ENCODE results near the gene GRIP1. TPM values are rescaled to one million over a fixed set of nuclear protein-coding genes. Genes with fewer than 3 reads are reported as not detected.

Gene GRIP1
- total RNA-seq, 4 donors from 2014 or later: 14.3 to 319 (median 20.6) TPM

GRCh38 chr12:66693901-66694513 lies 15.1 kb upstream of the GRIP1 start:
- Histone ChIP-seq H3K9me3 (no peaks in the 10 kb centered on the region), H3K36me3 (no peaks in the 10 kb centered on the region), H3K27ac (no peak overlapping the region), H3K4me1 (no peaks in the 10 kb centered on the region), H3K4me3 (no peak overlapping the region), H3K27me3 (no peaks in the 10 kb centered on the region)
- 0% methylated on average over 1 of the region's 1 CpG for WGBS
- no peak for DNase-seq (ENCODE audit: low spot score in 2 of 2)
- TF ChIP-seq POLR2AphosphoS5 (IDR thresholded peaks at IDR 0.05): no peak
- TF ChIP-seq POLR2A (IDR thresholded peaks at IDR 0.05): no peak
- TF ChIP-seq, protein P1, sequence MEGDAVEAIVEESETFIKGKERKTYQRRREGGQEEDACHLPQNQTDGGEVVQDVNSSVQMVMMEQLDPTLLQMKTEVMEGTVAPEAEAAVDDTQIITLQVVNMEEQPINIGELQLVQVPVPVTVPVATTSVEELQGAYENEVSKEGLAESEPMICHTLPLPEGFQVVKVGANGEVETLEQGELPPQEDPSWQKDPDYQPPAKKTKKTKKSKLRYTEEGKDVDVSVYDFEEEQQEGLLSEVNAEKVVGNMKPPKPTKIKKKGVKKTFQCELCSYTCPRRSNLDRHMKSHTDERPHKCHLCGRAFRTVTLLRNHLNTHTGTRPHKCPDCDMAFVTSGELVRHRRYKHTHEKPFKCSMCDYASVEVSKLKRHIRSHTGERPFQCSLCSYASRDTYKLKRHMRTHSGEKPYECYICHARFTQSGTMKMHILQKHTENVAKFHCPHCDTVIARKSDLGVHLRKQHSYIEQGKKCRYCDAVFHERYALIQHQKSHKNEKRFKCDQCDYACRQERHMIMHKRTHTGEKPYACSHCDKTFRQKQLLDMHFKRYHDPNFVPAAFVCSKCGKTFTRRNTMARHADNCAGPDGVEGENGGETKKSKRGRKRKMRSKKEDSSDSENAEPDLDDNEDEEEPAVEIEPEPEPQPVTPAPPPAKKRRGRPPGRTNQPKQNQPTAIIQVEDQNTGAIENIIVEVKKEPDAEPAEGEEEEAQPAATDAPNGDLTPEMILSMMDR (IDR thresholded peaks at IDR 0.05): peak; percentile 23 to 37
- TF ChIP-seq EP300 (IDR thresholded peaks at IDR 0.05): no peak

GRCh38 chr12:66692986-66693385 lies 14.1 kb upstream of the GRIP1 start:
- H3K27ac ChIP-seq: no peak overlapping the region
- no peaks in the 10 kb centered on the region for H3K4me1 ChIP-seq
- no peak overlapping the region for H3K4me3 ChIP-seq
- H3K27me3 ChIP-seq: no peaks in the 10 kb centered on the region
- H3K9me3 ChIP-seq: no peaks in the 10 kb centered on the region
- 81% methylated on average over 4 of the region's 4 CpGs for WGBS
- no peaks in the 10 kb centered on the region for H3K36me3 ChIP-seq
- TF ChIP-seq POLR2A (IDR thresholded peaks at IDR 0.05) (no peak), POLR2AphosphoS5 (IDR thresholded peaks at IDR 0.05) (no peak), EP300 (IDR thresholded peaks at IDR 0.05) (no peak)
- TF ChIP-seq, protein P1 (IDR thresholded peaks at IDR 0.05): no peak
- no peak for DNase-seq (ENCODE audit: low spot score in 2 of 2)

DNA sequence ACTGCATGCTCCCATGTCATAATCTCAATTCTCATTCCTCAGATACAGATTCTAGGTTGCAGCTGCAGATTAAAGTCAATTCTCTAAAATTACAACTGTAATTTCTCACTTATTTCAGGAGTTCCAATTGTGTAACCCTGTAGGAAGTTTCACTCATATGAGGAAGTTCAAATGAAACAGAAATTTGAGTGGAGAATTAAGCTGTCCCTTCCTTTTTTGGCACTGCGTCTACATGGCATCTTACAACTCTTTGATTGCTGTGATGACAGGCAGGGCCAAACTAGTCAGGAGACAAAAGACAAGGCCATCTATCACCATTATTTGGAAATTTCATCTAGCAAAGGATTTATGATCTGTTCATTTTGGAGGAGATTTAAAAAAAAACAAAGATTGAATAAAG lies 13.3 kb upstream of the GRIP1 start:
- WGBS: 69% methylated on average over 1 of the region's 1 CpG
- Histone ChIP-seq H3K4me1 (no peaks in the 10 kb centered on the region), H3K4me3 (no peak overlapping the region), H3K36me3 (no peaks in the 10 kb centered on the region), H3K27me3 (no peaks in the 10 kb centered on the region), H3K9me3 (no peaks in the 10 kb centered on the region), H3K27ac (no peak overlapping the region)
- TF ChIP-seq POLR2AphosphoS5 (IDR thresholded peaks at IDR 0.05) (no peak), EP300 (IDR thresholded peaks at IDR 0.05) (no peak), POLR2A (IDR thresholded peaks at IDR 0.05) (no peak)
- TF ChIP-seq, protein P1 (IDR thresholded peaks at IDR 0.05): no peak
- DNase-seq (ENCODE audit: low spot score in 2 of 2): no peak

GRCh38 chr12:66688846-66689439 lies 10.1 kb upstream of the GRIP1 start:
- DNase-seq (ENCODE audit: low spot score in 2 of 2): no peak
- 64% methylated on average over 8 of the region's 8 CpGs for WGBS
- no peak for TF ChIP-seq EP300 (IDR thresholded peaks at IDR 0.05)
- TF ChIP-seq, protein P1 (IDR thresholded peaks at IDR 0.05): no peak
- no peak for TF ChIP-seq POLR2AphosphoS5 (IDR thresholded peaks at IDR 0.05)
- no peak for TF ChIP-seq POLR2A (IDR thresholded peaks at IDR 0.05)

GRCh38 chr12:66684222-66684621 lies 5.3 kb upstream of the GRIP1 start:
- Histone ChIP-seq H3K9me3 (no peaks in the 10 kb centered on the region), H3K4me1 (no peaks in the 10 kb centered on the region), H3K36me3 (no peaks in the 10 kb centered on the region), H3K27ac (no peak overlapping the region), H3K27me3 (no peaks in the 10 kb centered on the region), H3K4me3 (no peak overlapping the region)
- DNase-seq (ENCODE audit: low spot score in 2 of 2): no peak
- WGBS: 87% methylated on average over 6 of the region's 6 CpGs
- TF ChIP-seq, protein P1 (IDR thresholded peaks at IDR 0.05): no peak
- TF ChIP-seq EP300 (IDR thresholded peaks at IDR 0.05) (no peak), POLR2A (IDR thresholded peaks at IDR 0.05) (no peak), POLR2AphosphoS5 (IDR thresholded peaks at IDR 0.05) (no peak)

More at GRCh38 chr12:66688846-66689439, 10.1 kb upstream of the GRIP1 start:
- Histone ChIP-seq H3K27me3 (no peaks in the 10 kb centered on the region), H3K27ac (no peak overlapping the region), H3K4me1 (no peaks in the 10 kb centered on the region), H3K4me3 (no peak overlapping the region), H3K9me3 (no peaks in the 10 kb centered on the region), H3K36me3 (no peaks in the 10 kb centered on the region)
